ENCODE data around the gene KCNJ14. TPM values are rescaled to one million over a fixed set of nuclear protein-coding genes. Genes with fewer than 3 reads are reported as not detected.

KCNJ14 gene
- total and polyA plus RNA-seq, 2 of the 8 experiments (the other 6 are each of a cell fraction or from before 2014, with no cell fraction given) = 0.45 to 0.89 TPM

DNA sequence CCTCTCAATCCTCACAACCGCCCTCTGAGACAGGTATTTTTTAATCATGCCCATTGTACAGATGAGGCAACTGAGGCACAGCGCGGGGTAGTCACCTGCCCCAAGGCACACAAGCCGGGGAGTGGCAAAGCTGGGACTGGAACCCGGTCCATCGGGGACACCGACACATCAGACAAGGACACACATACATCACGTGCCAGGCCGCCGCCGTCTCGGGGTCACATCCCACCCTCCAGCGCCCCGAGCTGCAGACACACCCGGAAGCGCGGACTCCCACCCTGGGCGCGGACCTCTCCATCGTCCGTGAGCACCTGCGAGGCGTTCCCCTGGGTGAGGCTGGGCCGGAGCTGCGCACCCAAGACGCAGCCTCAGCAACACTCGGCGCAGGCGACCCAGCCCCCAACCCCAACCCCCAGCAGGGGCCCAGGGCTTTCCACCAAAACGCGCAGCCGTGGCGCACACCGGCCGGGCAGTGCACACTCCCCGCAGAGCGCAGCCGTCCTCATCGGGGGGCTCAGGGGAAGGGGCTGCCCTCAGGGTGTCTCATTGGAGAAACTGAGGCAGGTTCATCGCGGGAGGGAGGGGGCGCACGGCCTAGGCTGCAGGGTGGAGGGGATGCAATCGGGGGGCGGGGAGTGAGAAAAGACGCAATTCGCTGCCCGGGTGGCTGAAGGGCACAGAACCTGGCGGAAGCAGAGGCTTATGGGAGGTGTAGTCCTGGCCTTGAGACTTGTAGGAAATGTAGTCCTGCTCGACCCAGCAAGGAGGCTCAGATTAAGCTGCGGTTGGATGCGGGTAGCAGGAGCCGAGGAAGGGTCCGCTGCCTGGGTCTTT lies 58.1 kb downstream of the KCNJ14 start:
- peak in 1 of 2 experiments; percentile 87 for DNase-seq (ENCODE audit: low read depth in 1 of 2, low spot score in 2 of 2)
- Histone ChIP-seq H4K5ac (ENCODE audit: insufficient read length, low read depth, low read length) (peak overlapping the region; percentile 96), H3K56ac (replicated peaks; ENCODE audit: insufficient read length, low read depth, low read length) (peak overlapping the region; percentile 75), H3K14ac (ENCODE audit: insufficient read length) (no peak overlapping the region), H3K79me2 (ENCODE audit: control insufficient read depth in 1 of 2, insufficient read depth in 2 of 2, low read length in 2 of 2) (no peaks in the 10 kb centered on the region), H3K4ac (replicated peaks; ENCODE audit: insufficient read length, low read depth, low read length) (peak overlapping the region; percentile 44), H2BK15ac (ENCODE audit: low read length) (0 out of 2 replicates have a peak overlapping the region, but pooled peaks have one; percentile 61), H3K27ac (ENCODE audit: low read depth, low read length) (no peak overlapping the region), H3K9ac (replicated peaks in 1 of 4; ENCODE audit: extremely low read depth in 1 of 4, low read depth in 3 of 4, low read length in 3 of 4) (peak overlapping the region in 2 of 4 experiments; percentile 42; a peak in 3 of 7 replicates), H4K91ac (replicated peaks; ENCODE audit: insufficient read length, low read length) (peak overlapping the region; percentile 64), H3K23ac (ENCODE audit: insufficient read length) (no peak overlapping the region), H3K4me3 (ENCODE audit: extremely low read depth in 1 of 4, insufficient read depth in 2 of 4, low read depth in 3 of 4, low read length in 4 of 4) (peak overlapping the region; percentile 51 to 81 (median 69)), H4K20me1 (replicated peaks in 1 of 2; ENCODE audit: control insufficient read depth in 1 of 2, insufficient read depth in 2 of 2, low read length in 2 of 2) (peaks cover 0 to 4% of the 10 kb centered on the region in 2 experiments), H2BK5ac (ENCODE audit: low read depth, low read length) (peak overlapping the region; percentile 71; the same call in 1 of the 2 replicates), H3K4me2 (ENCODE audit: insufficient read depth in 1 of 2, low read depth in 2 of 2, low read length in 2 of 2) (peak overlapping the region; percentile 77 to 91), H2AFZ (ENCODE audit: low read length) (peak overlapping the region; percentile 25; the same call in 1 of the 2 replicates), H3K79me1 (ENCODE audit: low read depth, low read length) (no peaks in the 10 kb centered on the region), H3K9me3 (ENCODE audit: insufficient read depth in 2 of 2, low read depth in 1 of 2, low read length in 1 of 2) (no peaks in the 10 kb centered on the region), H2BK12ac (ENCODE audit: low read depth, low read length) (no peak overlapping the region), H2BK120ac (replicated peaks; ENCODE audit: low read depth, low read length) (no peak overlapping the region), H3K23me2 (ENCODE audit: low read depth, low read length) (peaks cover 25% of the 10 kb centered on the region), H2AK5ac (ENCODE audit: low read depth, low read length) (no peak overlapping the region), H3K4me1 (replicated peaks in 1 of 4; ENCODE audit: control insufficient read depth in 3 of 4, insufficient read depth in 4 of 4, low read length in 3 of 4) (peaks cover 0 to 23% (median 12%) of the 10 kb centered on the region in 4 experiments; a peak in 5 of 7 replicates), H2BK20ac (ENCODE audit: low read length) (no peak overlapping the region), H3K18ac (ENCODE audit: extremely low read depth, low read length) (peak overlapping the region; percentile 95), H3K36me3 (ENCODE audit: control insufficient read depth in 2 of 4, insufficient read depth in 4 of 4, low read length in 3 of 4) (no peaks in the 10 kb centered on the region), H4K8ac (ENCODE audit: extremely low read depth, insufficient read depth, low read length) (peak overlapping the region; percentile 86; the same call in 1 of the 2 replicates), H3K27me3 (replicated peaks in 1 of 4; ENCODE audit: control insufficient read depth in 3 of 4, extremely low read depth in 1 of 4, insufficient read depth in 3 of 4, low read length in 3 of 4) (peaks cover 0 to 12% (median 9%) of the 10 kb centered on the region in 4 experiments; a peak in 4 of 7 replicates)
- peak; percentile 28 for FAIRE-seq
- 9% methylated on average over 40 of the region's 54 CpGs; no CpG with 5 or more reads in 1 of the 2 experiments for WGBS, 2 experiments (ENCODE audit: extremely low coverage in 1 of 2, insufficient coverage in 1 of 2, insufficient read length in 1 of 2, insufficient replicate concordance in 2 of 2, low coverage in 1 of 2, low lambda C conversion rate in 2 of 2, missing lambda C conversion rate in 1 of 2)
- ChIA-PET CTCF (ENCODE audit: partially characterized antibody) (interaction anchor here (0.6 to 1.7 kb wide), 5 partner anchors 9 to 176 kb away, joined by 3 to 15 read pairs (median 4); no protein-coding TSS in a partner anchor), POLR2A (ENCODE audit: partially characterized antibody) (interaction anchor here (0.6 to 2.0 kb wide), 13 partner anchors 11 to 106 kb away, joined by 3 to 7 read pairs (median 3); partner anchors contain the start of genes FAM83E, RPL18, SPHK2 and SULT2B1)
- TF ChIP-seq EP300 (IDR thresholded peaks at IDR 0.05; ENCODE audit: borderline replicate concordance in 1 of 2, low read depth in 2 of 2, low read length in 2 of 2) (no peak), CTBP2 (IDR thresholded peaks at IDR 0.05; ENCODE audit: borderline replicate concordance, insufficient read depth, insufficient read length, low read length) (no peak), POLR2AphosphoS5 (IDR thresholded peaks at IDR 0.05; ENCODE audit: low read depth, low read length) (no peak), RBBP5 (IDR thresholded peaks at IDR 0.05; ENCODE audit: borderline replicate concordance, low read depth, low read length) (no peak), SP2 (IDR thresholded peaks at IDR 0.05; ENCODE audit: low read length) (no peak), POLR2A (IDR thresholded peaks at IDR 0.05; ENCODE audit: control extremely low read depth in 1 of 2, low read depth in 2 of 2, low read length in 2 of 2) (no peak; a peak in 1 of 3 replicates)
- TF ChIP-seq, protein P1, sequence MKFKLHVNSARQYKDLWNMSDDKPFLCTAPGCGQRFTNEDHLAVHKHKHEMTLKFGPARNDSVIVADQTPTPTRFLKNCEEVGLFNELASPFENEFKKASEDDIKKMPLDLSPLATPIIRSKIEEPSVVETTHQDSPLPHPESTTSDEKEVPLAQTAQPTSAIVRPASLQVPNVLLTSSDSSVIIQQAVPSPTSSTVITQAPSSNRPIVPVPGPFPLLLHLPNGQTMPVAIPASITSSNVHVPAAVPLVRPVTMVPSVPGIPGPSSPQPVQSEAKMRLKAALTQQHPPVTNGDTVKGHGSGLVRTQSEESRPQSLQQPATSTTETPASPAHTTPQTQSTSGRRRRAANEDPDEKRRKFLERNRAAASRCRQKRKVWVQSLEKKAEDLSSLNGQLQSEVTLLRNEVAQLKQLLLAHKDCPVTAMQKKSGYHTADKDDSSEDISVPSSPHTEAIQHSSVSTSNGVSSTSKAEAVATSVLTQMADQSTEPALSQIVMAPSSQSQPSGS (IDR thresholded peaks at IDR 0.05; ENCODE audit: low read length) = no peak
- TF ChIP-seq, protein P2, sequence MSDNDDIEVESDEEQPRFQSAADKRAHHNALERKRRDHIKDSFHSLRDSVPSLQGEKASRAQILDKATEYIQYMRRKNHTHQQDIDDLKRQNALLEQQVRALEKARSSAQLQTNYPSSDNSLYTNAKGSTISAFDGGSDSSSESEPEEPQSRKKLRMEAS (IDR thresholded peaks at IDR 0.05) = no peak

Measured in H1 (cell line).